ENCODE measurements around the gene CKM.

CKM gene

DNA sequence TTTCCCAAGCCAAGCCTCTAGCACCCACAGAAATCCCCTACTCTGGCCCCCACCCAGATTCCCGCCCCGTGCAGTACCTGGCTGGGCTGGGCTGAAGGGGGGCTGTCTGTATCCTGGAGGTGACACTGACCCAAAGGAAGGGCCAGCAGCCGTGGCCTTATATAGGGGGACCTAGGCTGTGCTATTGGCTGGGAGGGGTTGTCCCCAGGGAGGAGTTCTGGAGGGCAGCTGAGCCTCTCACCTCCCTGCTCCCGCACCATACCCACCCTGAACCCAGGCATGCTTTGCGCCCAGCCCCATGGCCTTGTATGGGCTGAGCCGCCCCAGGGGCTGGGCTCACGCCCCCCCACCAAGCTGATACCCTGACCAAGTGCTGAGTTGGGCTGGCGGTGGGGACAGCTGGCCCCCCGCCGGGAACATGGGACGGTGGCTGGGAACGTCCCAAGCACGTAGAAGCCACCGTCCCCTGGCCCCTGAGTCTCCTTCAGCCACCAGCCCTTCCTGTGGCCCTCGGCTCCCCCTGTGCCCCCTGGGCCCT lies at the start of gene CKM:
Gene CKM (minus strand): TSS at position 132 of the 538 bp plus-strand sequence. CDS start 3,162 bp downstream, outside the sequence.
- DNase-seq (ENCODE audit: low read depth in 2 of 2): no peak

- peak; percentile 99 to 100 for DNase-seq (ENCODE audit: low read depth in 2 of 2)
Observed at GRCh38 chr19:45370410-45371204, 47.9 kb upstream of the CKM start, which contains the start of gene ERCC2. TSS of gene ERCC2 (minus strand) at chr19:45370573. CDS start at chr19:45370540, 33 bp downstream.

DNA sequence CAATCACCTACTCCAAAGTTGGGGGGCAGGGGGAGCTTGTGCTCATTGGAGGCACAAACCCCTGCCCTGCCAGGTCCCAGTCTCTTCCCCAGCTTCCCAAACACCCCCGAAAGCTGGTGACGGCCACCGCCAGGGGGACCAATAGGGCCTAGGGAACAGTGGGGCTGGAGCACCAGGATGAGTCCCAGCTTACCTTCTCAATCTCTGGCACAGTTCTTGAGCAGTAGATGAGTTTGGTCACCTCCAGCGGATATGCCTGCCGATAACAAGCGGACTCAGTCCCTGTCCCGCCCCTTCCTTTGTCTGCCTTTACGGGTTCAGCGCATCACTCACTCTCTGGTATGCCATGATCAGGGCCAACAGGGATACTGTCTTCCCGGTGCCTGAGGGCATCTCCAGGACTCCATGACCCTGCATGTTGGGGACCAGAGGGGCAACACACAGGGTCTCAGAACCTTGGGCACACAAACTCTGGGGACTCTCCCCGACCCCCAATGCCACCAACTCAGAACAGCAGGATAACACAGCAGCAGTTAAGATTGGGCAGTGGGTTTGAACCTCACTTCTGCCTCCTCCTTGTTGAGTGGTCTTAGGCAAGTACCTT lies 46.2 kb upstream of the CKM start:
- DNase-seq (ENCODE audit: low read depth in 2 of 2): no peak

DNA sequence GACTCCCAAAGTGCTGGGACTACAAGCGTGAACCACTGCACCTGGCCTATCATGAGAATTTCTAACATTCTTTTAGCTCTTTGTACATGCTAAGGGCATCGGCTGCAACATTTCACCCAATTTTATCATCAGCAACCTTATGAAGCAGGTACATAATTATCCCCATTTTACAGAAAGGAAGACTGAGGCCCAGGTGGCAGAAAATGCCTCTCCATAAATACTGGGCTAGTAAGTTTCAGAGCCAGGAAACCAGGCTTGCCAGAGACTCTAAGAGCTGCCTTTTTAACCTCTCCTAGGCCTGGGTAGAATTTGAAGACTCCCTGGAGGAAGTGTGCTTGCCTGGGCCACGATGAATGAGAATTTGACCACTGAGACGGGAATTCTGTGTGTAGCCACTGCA lies 45.5 kb upstream of the CKM start:
- no peak for DNase-seq (ENCODE audit: low read depth in 2 of 2)

DNA sequence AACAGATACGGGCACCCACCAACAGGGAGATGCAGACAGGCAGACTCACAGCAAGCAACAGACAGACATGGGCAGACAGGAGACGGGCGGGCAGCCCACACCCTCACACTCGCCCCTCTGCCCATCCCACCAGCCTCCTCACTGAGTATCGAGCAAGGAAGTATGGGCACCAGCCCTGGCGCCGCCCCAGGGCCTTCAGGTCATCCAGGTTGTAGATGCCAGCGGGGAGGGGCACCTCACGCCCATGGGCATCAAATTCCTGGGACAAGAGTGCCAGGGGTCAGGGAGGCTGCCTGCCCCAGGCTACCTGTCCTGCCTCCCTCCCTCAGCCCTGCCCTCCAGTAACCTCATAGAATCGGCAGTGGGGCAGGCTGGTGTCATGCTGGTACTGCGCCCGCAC lies 42.0 kb upstream of the CKM start:
- no peak for DNase-seq (ENCODE audit: low read depth in 2 of 2)

DNA sequence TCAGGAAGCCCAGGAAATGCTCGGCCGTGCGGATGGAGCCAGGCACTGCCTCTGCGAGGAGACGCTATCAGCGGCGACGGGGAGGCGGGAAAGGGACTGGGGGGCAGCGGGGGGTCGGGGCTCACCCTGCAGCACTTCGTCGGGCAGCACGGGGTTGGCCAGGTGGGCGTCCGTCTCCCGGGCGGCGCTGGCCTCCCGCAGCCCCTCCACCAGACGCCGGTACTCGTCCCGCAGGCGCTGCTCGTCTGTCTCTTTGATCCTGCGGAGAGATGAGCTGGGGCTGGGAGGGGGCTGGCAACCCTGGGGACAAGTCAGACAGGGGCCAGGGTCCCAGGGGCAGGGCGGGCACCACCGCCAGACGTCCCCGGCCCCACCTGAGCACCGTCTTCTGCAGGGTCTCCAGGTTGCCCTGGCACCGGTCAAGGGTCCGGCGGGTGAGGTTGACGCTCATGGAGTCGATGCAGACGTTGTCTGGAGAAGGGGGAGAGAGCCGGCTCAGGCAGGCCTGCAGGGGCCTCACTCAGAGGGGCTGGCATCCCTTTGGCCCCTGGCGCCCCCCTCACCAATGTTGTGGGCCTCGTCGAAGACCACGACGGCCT lies 41.3 kb upstream of the CKM start:
- DNase-seq (ENCODE audit: low read depth in 2 of 2): no peak

GRCh38 chr19:45362291-45362690 lies 39.6 kb upstream of the CKM start:
- DNase-seq (ENCODE audit: low read depth in 2 of 2): no peak

- no peak for DNase-seq (ENCODE audit: low read depth in 2 of 2)
Observed at GRCh38 chr19:45361608-45362007, 38.9 kb upstream of the CKM start.

DNA sequence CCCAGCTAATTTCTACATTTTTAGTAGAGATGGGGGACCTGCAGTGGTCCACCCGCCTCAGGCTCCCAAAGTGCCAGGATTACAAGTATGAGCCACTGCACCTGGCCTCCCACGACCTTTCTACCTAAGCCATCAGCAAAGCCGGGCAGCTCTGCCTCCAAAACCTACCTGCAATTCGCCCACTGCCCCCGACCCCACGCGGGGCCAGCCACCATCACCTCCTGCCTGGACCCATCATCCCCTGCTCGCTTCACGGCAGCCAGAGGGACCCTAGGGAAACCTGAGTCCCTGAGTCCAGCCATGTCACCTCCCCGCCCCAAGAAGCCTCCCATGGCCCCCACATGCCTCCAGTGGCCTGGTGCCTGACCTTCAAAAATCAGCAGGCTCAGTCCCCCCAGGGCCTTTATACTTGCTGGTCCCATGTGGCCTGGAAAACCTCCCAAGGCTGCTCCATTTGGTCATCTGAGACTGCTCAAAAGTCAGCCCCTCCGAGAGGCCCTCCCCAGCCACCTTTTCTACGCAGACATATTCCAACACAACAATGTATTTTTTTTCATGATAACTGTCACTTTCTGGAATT lies 35.6 kb upstream of the CKM start:
- DNase-seq (ENCODE audit: low read depth in 2 of 2): no peak

- DNase-seq (ENCODE audit: low read depth in 2 of 2): no peak
Observed at GRCh38 chr19:45357445-45357783, 34.7 kb upstream of the CKM start.

DNA sequence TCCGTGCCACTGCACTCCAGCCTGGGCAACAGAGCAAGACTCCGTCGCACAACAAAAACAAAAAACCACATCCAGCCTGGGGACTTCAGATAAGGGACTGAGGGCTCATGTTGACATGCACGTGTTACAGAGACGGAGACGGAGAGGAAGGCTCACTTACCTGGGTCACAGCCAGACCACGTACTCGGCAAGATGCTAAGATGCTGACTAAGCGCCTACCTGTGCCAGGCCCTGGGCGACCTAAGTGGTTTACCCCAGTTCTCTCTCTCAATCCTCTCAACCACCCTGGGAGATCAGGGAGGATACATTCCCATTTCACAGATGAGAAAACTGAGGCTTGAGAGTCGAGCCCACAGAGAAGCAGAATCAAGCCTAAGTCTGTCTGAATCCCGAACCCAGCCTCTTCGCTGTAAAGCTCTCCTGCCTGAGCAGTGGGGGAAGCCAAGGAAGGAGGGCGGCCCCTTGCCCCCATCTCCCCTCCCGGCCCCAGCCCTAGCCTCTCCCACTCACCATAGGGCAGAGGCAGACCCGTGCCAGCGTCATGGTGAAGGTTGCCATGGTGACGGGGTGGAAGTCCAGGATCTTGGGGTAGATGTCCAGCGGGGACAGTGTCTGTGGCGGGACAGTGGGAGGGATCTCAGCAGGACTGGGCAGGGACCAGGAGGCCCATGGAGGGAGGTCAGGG lies 34.2 kb upstream of the CKM start:
- DNase-seq (ENCODE audit: low read depth in 2 of 2): no peak

- no peak for DNase-seq (ENCODE audit: low read depth in 2 of 2)
Observed at GRCh38 chr19:45355910-45356309, 33.2 kb upstream of the CKM start.

GRCh38 chr19:45355402-45355801 lies 32.7 kb upstream of the CKM start:
- DNase-seq (ENCODE audit: low read depth in 2 of 2): no peak

DNA sequence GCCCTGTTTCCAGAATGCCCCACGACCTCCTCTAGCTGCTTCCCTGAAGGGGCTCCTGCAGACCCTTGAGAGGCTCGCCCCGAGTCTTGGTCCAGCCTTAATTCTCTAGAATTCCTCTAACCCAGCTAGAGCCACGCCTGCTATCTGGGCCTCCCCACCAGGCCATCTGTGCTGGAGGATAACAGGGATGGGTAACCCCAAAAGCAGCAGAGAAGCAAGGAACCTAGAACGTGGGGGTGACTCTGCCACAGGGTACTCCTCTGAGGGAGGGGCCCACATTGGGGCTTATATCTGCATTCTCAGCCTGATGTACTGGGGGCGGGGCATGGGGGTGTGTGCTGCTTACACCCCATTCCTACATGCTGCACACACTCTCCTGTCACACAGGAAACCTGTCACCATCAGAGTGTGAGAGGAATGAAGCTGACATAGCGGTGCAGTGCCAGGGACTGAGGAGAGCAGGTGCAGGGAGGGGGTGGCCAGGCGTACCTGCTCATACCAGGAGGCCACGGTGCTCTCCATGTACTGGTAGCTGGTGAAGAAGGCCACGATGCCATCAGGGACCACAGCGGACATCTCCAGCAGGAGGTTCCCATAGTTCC lies 31.7 kb upstream of the CKM start:
- DNase-seq (ENCODE audit: low read depth in 2 of 2): no peak

DNA sequence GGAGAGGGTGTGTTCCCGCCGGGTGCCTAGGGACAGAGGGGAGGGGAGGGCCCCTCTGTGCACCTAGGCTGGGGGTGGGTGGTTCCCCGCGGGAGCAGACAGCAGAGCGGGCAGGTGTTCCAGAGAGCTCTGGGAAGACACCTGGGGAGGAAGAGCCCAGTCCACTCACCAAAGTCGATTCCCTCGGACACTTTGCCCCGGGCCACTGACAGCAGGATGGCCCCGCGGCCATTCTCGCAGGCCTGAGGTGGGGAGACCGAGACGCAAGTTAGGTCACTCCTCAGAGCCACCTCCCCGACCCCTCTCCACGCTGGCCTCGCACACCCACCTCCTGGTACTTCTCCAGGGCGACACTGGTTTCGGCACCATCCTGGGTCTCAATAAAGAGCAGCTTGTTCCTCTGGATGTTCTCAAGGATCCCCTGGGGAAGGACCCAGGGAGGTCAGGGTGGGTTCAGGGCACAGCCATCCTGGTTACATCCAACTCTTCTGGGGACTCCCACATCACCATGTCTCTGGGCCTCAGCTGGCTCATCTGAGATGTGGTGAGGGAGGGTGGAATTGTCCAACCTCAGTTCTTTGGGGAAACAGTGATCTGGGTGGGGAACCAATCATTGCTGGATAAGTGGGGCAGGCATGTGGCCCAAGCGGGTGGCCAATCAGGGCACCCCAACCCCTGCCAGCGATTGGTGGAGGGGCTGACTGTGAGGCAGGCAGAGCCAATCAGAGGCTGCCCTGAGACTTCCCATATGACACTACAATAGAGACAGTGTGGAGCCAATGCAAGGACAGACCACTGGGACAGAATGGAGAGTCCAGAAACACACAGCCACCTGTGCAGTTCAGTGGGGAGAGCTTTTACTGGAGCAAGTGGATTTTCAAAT lies 30.5 kb upstream of the CKM start:
- DNase-seq (ENCODE audit: low read depth in 2 of 2): no peak

DNA sequence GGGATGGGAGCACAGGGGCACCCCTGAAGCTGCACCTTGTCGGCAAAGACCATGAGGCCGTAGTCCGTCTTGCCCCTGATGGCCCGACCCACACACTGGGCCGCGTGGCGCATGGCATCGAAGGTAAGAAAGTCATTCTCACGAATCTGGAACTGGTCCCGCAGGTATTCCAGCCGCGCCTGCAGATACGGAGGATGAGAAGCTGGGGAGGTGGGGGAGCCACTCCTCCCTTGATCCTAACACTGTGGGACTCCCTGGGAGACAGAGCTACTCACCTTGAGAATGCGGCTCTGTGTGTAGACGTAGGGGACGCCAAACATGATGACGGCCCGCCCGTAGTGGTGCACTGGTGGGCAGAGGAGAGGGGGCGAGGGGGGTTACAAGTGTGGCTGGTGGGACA lies 29.8 kb upstream of the CKM start:
- DNase-seq (ENCODE audit: low read depth in 2 of 2): no peak

DNA sequence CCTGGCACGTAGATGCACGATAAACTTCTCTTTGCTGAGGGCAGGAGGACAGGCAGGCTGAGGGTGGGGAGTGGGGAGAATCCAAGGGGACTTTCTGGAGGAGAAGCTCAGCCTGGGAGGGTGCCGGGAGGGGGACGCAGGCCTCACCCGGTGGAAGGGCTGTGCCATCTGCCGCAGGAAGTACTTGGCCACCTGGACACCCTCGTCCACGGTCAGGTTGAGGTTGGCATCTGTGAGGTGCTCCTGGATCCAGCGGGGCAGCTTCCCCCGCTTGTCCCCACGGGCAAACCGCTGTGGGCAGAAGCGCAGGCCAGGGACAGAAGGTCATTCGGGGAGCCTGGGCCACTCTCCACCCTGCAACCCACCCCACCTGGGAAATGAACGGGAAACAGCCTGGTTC lies 29.4 kb upstream of the CKM start:
- no peak for DNase-seq (ENCODE audit: low read depth in 2 of 2)

GRCh38 chr19:45351401-45351952 lies 28.8 kb upstream of the CKM start:
- DNase-seq (ENCODE audit: low read depth in 2 of 2): no peak

DNA sequence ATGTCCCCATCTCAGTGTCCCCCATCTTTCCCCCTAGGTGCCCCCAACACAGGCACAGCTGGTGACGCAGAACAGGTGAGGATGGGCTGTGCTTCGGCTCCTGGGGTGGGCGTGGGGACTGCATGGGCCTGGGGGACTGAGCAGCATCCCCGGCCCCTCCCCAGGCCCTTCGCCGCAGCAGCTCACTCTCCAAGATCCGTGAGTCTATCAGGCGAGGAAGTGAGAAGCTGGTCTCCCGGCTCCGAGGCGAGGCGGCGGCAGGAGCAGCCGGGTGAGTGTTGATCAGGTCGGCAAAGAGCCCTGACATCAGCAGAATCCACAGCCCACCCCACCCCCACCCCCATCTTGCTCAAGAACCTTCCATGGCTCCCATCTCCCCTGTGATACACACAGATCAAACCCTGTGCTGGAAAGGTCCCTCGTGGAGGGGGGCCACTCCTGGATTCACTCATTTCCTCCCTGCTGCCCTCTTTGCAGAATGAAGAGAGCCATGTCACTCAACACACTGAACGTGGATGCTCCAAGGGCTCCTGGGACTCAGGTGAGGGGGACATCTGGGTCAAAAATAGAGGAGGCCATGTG lies 27.9 kb upstream of the CKM start:
- no peak for DNase-seq (ENCODE audit: low read depth in 2 of 2)

- DNase-seq (ENCODE audit: low read depth in 2 of 2): no peak
Observed at GRCh38 chr19:45349430-45349941, 26.8 kb upstream of the CKM start.
